ENCODE results near the gene PPM1F.

The PPM1F gene

GRCh38 chr22:21975273-21975672 lies 22.6 kb upstream of the PPM1F start:
- DNase-seq = no peak

GRCh38 chr22:21974058-21974649 lies 21.5 kb upstream of the PPM1F start:
- DNase-seq = no peak

GRCh38 chr22:21972806-21973205 lies 20.2 kb upstream of the PPM1F start:
- DNase-seq = no peak

- no peak for DNase-seq
Observed at GRCh38 chr22:21972293-21972779, 19.7 kb upstream of the PPM1F start.

GRCh38 chr22:21971858-21972275 lies 19.2 kb upstream of the PPM1F start:
- no peak for DNase-seq

GRCh38 chr22:21970800-21971617 lies 18.4 kb upstream of the PPM1F start:
- no peak for DNase-seq

- DNase-seq = no peak
Observed at GRCh38 chr22:21970037-21970799, 17.6 kb upstream of the PPM1F start.

GRCh38 chr22:21968452-21969129 lies 15.9 kb upstream of the PPM1F start:
- no peak for DNase-seq

GRCh38 chr22:21967693-21968271 lies 15.1 kb upstream of the PPM1F start:
- DNase-seq = no peak

GRCh38 chr22:21966643-21967516 lies 14.2 kb upstream of the PPM1F start:
- no peak for DNase-seq

- no peak for DNase-seq
Observed at GRCh38 chr22:21965762-21966288, 13.2 kb upstream of the PPM1F start.

GRCh38 chr22:21964918-21965484 lies 12.4 kb upstream of the PPM1F start:
- DNase-seq = no peak

GRCh38 chr22:21964234-21964633 lies 11.6 kb upstream of the PPM1F start:
- DNase-seq = no peak

- DNase-seq = no peak
Observed at GRCh38 chr22:21963790-21964211, 11.2 kb upstream of the PPM1F start.

GRCh38 chr22:21963286-21963685 lies 10.6 kb upstream of the PPM1F start:
- no peak for DNase-seq

- no peak for DNase-seq
Observed at GRCh38 chr22:21962655-21962949, 10.0 kb upstream of the PPM1F start.

GRCh38 chr22:21961886-21962654 lies 9.4 kb upstream of the PPM1F start:
- no peak for DNase-seq

GRCh38 chr22:21961127-21961867 lies 8.6 kb upstream of the PPM1F start:
- DNase-seq = no peak

Measured in NCI-H510A (cell line).